Stimulated activated CD8-positive, alpha-beta memory T cell treated with anti-CD3 and anti-CD28 coated beads, Interleukin-12 subunit alpha, Interleukin-12 subunit beta, amount 100 ng/mL, for 24 hours (primary cell): ENCODE measurements around the gene PRR15L.
"Not testable (repeated sequence)": the region's sequence is repeated elsewhere in the genome, so short reads cannot be mapped to it uniquely, and the experiment has no call there.

Experiments
- DNase-seq: peaks from one replicate; pipeline ENCODE4 v3.0.0-alpha.2; 2020; ENCODE audit errors: extremely low read depth

The PRR15L gene

GRCh38 chr17:47957591-47958490, at the start of gene PRR15L:
Gene PRR15L, minus strand, starts transcription at chr17:47957883. Its CDS starts 4,649 bp downstream, at chr17:47953234.
- DNase-seq: no peak

- no peak for DNase-seq
Observed at GRCh38 chr17:48006936-48007709, 49.4 kb upstream of the PRR15L start.

DNA sequence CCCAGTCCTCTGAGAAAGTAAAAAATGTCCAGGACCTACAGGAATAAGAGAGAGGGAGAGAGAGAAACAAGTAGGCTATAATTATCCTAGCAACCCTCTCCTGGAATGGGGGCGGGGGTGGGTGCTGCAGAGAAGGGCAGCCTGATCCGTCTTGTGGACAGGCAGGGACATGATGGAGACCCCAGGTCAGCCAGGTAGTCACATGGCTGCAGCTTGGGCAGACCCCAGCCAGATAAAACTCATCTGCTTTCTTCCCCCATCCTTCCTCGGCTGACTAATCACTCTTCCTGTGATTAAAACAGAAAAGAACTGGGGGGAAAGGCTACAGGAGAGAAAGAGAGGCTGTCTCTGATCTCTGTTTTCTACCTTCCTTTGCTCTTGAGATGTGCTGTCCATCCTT, 47.3 kb upstream of the PRR15L start:
- DNase-seq: no peak

- no peak for DNase-seq
Observed at GRCh38 chr17:48003417-48004151, 45.9 kb upstream of the PRR15L start.

DNA sequence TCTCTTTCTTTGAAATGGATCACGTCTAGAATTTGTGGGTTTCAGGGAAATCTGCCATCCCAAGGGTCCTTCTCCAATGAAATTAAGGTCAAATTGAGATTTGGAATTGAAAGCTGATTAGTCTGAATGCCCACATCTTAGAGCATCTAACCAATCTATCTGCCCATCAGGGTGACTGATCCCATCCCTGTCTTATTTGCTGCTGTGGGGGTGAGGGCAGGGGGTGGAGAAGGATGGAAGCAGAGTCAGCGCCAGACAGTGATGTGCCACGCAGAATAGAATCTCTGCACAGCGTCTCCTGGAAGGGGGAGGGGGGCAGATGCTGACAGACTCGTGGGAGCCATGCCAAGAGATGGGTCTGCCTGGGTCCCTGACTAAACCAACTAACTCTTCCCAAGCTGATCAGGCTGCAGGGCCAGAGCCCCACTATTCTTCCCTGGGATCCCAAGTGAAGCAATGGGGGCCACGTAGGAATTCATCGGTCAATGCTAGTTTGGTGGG, 45.3 kb upstream of the PRR15L start:
- no peak for DNase-seq

DNA sequence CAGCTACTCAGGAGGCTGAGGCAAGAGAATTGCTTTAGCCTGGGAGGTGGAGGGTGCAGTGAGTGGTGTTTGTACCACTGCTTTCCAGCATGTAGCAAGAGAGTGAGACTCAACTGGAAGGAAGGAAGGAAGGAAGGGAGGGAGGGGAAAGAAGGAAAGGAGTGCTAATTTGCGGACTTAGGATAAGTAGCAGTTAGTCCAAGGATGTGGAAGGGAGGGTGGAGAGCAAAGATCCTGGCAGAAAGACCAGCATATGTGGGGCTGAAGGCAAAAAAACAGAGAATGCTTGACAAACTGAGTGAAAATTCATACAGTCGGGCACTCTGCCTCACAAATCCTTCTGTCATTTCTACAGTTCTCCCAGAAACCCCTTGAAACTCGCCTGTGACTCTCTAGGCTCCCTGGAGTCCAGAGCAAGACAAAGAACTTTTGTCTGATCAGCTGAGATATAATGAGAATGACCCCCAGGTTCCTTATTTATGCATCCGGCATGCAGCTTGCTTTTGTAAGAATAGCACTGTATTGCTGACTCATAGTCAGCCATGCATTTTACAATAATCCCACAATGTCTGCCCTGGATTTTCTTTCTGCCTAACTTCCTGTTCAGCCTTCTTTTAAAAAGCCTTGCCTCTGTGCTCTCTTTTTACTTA, 44.7 kb upstream of the PRR15L start:
- no peak for DNase-seq

- DNase-seq: not testable (repeated sequence)
Observed at GRCh38 chr17:48001657-48002056, 44.0 kb upstream of the PRR15L start.

- DNase-seq: no peak
Observed at GRCh38 chr17:48001197-48001596, 43.5 kb upstream of the PRR15L start.

GRCh38 chr17:47999582-47999981, 41.9 kb upstream of the PRR15L start:
- DNase-seq: no peak

GRCh38 chr17:47998044-47998443, 40.4 kb upstream of the PRR15L start:
- no peak for DNase-seq

DNA sequence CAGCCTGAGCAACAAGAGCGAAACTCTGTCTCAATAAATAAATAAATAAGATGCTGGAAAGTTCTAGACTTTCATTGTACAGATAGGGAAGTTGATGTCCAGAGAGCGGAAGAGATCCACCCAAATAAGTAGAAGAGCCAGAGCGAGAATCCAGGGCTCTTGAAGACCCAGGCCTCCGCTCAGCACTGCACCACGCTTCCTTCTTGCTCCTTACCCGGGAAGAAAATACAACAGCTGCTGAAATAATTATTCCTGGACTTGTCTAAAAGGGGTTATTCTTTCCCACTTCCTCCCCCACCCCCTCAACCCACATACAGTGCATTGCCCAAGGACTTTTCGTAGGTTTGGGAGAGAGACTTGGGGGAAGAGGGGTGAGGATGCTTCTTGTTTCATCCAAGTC, 39.9 kb upstream of the PRR15L start:
- no peak for DNase-seq

DNA sequence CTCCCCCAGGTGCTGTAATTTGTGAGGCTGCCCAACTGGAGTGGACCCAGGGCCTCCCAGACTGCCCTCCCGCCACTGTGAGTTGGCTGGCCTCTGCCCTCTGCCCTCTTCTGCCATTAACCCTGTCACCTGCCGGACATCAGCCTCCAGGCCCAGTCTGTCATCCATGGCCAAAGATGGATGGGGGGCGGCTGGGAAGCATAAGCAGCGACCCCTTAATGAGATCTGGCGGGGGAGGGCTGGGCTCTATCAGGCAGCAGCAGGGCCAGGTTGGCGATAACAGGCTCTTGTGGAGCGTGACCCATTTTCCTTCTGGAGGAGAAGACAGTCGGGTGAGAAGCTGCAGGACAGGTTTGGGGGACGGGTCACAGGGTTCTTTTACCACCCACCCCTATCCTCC, 38.5 kb upstream of the PRR15L start:
- no peak for DNase-seq

DNA sequence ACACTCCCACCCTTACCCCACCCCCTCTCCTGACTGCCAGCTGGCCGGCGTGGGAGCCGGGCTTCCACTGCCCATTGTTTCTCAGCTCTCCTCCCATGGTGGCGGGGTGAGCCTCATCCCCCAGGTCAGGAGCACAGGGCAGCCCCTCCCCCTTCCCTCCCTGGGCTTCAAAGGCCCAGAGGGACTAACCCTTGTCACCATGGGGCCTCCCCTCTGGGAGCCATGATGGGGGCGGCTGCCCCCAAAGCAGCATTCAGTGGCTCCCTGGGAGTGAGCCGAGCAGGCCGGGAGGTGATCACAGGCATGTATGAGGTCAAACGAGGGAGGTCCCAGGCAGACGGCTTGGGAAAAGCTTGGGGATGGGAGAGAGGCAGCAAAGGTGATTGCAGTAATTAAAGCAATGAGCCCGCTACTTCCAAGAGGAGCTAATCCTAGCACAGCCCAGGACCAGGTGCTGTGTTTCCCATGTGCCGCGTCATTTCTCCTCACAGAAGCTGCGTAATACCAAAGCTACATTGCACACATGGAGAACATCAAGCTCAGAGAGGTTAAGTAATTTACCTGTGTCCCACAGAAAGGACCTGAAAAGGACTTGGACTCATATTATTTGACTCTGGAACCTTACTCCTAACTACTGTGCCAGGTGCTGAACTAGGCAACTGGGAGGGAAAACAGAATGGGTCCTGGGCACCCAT, 37.7 kb upstream of the PRR15L start:
- no peak for DNase-seq

DNA sequence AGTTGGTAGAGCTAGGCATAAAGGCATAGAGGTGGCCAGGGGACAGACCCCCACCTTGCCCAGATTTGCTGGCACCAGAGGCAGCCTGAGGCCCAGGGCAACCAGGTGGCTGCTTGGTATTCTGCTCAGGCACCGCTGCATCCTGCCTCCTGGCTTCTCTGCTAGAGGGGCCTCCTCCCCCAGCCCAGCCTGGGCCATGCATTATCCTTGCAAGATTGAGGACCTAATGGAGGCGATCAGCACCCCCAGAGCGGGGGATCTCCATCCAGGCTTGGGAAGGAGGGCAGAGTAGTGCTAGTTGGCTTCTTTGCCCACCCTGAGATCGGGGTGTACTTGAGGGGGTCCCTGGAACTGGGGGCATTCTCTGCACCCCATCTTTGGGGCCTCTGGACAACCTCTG, 37.0 kb upstream of the PRR15L start:
- DNase-seq: no peak

DNA sequence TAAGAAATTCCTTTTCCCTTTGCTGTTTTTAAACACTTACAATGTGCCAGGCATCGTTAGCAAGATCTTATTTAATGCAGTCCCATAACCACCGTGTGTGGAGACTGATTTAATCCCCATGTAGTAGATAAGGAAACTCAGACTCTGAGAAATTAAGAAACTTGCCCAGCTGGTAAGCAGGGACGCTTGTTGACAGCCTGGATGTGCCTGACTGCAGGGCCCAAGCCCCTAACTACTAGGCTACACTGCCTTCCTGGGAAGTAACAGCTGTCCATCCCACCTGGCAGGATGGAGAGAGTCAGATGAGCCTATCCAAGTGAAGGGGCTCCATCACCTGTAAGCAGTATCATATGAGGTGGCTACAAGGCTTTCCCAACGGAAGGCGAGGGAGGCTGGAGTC, 36.3 kb upstream of the PRR15L start:
- DNase-seq: no peak

GRCh38 chr17:47993031-47993564, 35.4 kb upstream of the PRR15L start:
- DNase-seq: no peak

- DNase-seq: no peak
Observed at GRCh38 chr17:47992216-47992615, 34.5 kb upstream of the PRR15L start.

- DNase-seq: no peak
Observed at GRCh38 chr17:47990962-47991731, 33.5 kb upstream of the PRR15L start.

GRCh38 chr17:47989700-47990099, 32.0 kb upstream of the PRR15L start:
- DNase-seq: no peak

GRCh38 chr17:47989159-47989558, 31.5 kb upstream of the PRR15L start:
- no peak for DNase-seq
